H1 (cell line): Measurements from ENCODE around the gene PRKN. TPM values are rescaled to one million over a fixed set of nuclear protein-coding genes. Genes with fewer than 3 reads are reported as not detected.

Experiments used
- CTCF ChIA-PET: fragments of 300-600 bp; sonication (Branson Sonifier 250); formaldehyde crosslinking; loops from one replicate; lab custom pipeline; 2021; ENCODE audit not compliant: partially characterized antibody; lab: Charles Lee
- POLR2A ChIA-PET: fragments of 300-600 bp; sonication (Branson Sonifier 250); formaldehyde crosslinking; loops from one replicate; lab custom pipeline; 2021; ENCODE audit warnings: inconsistent platforms; ENCODE audit not compliant: partially characterized antibody; lab: Charles Lee
- DNase-seq, 2 experiments: peaks; one replicate each; pipeline versions ENCODE4 v3.0.0 to v3.0.0-alpha.2; 2010 to 2022; ENCODE audit warnings: low spot score in 2 of 2, low read depth in 1 of 2, mixed read lengths in 1 of 2
- FAIRE-seq: peaks from 2 replicates; lab custom pipeline; 2011; peaks lifted over from hg19 to GRCh38; lab: Jason Lieb, UNC
- H2AFZ ChIP-seq: 2 replicates; pipeline ENCODE4 v1.8.1; 2012; ENCODE audit warnings: low read length, inconsistent platforms
- H2AK5ac ChIP-seq: 2 replicates; pipeline ENCODE4 v1.6.1; 2013; ENCODE audit warnings: low read depth, low read length
- H2BK120ac ChIP-seq: replicated peaks from 2 replicates; pipeline ENCODE3; 2013; ENCODE audit warnings: low read depth, low read length, inconsistent platforms
- H2BK12ac ChIP-seq: 2 replicates; pipeline ENCODE4 v1.6.1; 2013; ENCODE audit warnings: low read depth, low read length
- H2BK15ac ChIP-seq: 2 replicates; pipeline ENCODE4 v1.6.1; 2013; ENCODE audit warnings: low read length
- H2BK20ac ChIP-seq: 2 replicates; pipeline ENCODE4 v1.6.1; 2013; ENCODE audit warnings: low read length
- H2BK5ac ChIP-seq: 2 replicates; pipeline ENCODE4 v1.6.1; 2013; ENCODE audit warnings: low read depth, low read length
- H3K14ac ChIP-seq: 2 replicates; pipeline ENCODE4 v1.6.1; 2013; ENCODE audit warnings: inconsistent platforms; ENCODE audit not compliant: insufficient read length
- H3K18ac ChIP-seq: 2 replicates; pipeline ENCODE4 v1.6.1; 2013; ENCODE audit warnings: low read length; ENCODE audit errors: extremely low read depth
- H3K23ac ChIP-seq: 2 replicates; pipeline ENCODE4 v1.6.1; 2013; ENCODE audit warnings: inconsistent platforms; ENCODE audit not compliant: insufficient read length
- H3K23me2 ChIP-seq: 2 replicates; pipeline ENCODE4 v1.6.1; 2013; ENCODE audit warnings: low read depth, low read length
- H3K27ac ChIP-seq: 2 replicates; pipeline ENCODE4 v1.6.1; 2011; ENCODE audit warnings: low read depth, low read length, inconsistent platforms
- H3K27me3 ChIP-seq, 4 experiments: replicated peaks in 1 of 4; 1 replicate in 1 of 4; 2 replicates in 3 of 4; pipeline versions ENCODE4 v1.6.1 to v1.8.1; 2011 to 2013; ENCODE audit warnings: low read length in 3 of 4, mild to moderate bottlenecking in 3 of 4, inconsistent platforms in 2 of 4, mixed read lengths in 2 of 4, moderate library complexity in 1 of 4; ENCODE audit not compliant: control insufficient read depth in 3 of 4, insufficient read depth in 3 of 4; ENCODE audit errors: extremely low read depth in 1 of 4
- H3K36me3 ChIP-seq, 4 experiments: 2 replicates each; pipeline versions ENCODE4 v1.6.1 to v1.8.1; 2011 to 2013; ENCODE audit warnings: mild to moderate bottlenecking in 4 of 4, low read length in 3 of 4, moderate library complexity in 2 of 4, control low read depth in 1 of 4, inconsistent platforms in 1 of 4; ENCODE audit not compliant: insufficient read depth in 4 of 4, control insufficient read depth in 2 of 4
- H3K4ac ChIP-seq: replicated peaks from 2 replicates; pipeline ENCODE3; 2013; ENCODE audit warnings: low read length, low read depth, mixed read lengths, inconsistent platforms; ENCODE audit not compliant: insufficient read length
- H3K4me1 ChIP-seq, 4 experiments: replicated peaks in 1 of 4; 1 replicate in 1 of 4; 2 replicates in 3 of 4; pipeline versions ENCODE4 v1.6.1 to v1.8.1; 2011 to 2013; ENCODE audit warnings: low read length in 3 of 4, inconsistent platforms in 2 of 4, mixed read lengths in 1 of 4; ENCODE audit not compliant: insufficient read depth in 4 of 4, control insufficient read depth in 3 of 4
- H3K4me2 ChIP-seq, 2 experiments: 2 replicates each; pipeline versions ENCODE4 v1.6.1 to v1.8.1; 2011 to 2013; ENCODE audit warnings: low read depth in 2 of 2, low read length in 2 of 2, control low read depth in 1 of 2, inconsistent platforms in 1 of 2, mild to moderate bottlenecking in 1 of 2; ENCODE audit not compliant: insufficient read depth in 1 of 2
- H3K4me3 ChIP-seq, 4 experiments: fragments of 200-600, 300-600 bp in 1 of 4; sonication (generic), shearing (Covaris generic), sonication (Bioruptor Twin) in 1 of 4; 2 replicates each; pipeline versions ENCODE4 v1.5.1 to v1.8.1; 2011 to 2016; ENCODE audit warnings: low read length in 4 of 4, low read depth in 3 of 4, control low read depth in 2 of 4, inconsistent platforms in 2 of 4, mild to moderate bottlenecking in 2 of 4, mixed read lengths in 1 of 4, moderate library complexity in 1 of 4; ENCODE audit not compliant: insufficient read depth in 2 of 4; ENCODE audit errors: extremely low read depth in 1 of 4
- H3K56ac ChIP-seq: replicated peaks from 2 replicates; pipeline ENCODE3; 2013; ENCODE audit warnings: low read depth, mild to moderate bottlenecking, mixed read lengths, low read length, inconsistent platforms; ENCODE audit not compliant: insufficient read length
- H3K79me1 ChIP-seq: 2 replicates; pipeline ENCODE4 v1.6.1; 2013; ENCODE audit warnings: low read depth, low read length, control low read depth
- H3K79me2 ChIP-seq, 2 experiments: 2 replicates each; pipeline versions ENCODE4 v1.6.1 to v1.8.1; 2012 to 2013; ENCODE audit warnings: low read length in 2 of 2, mild to moderate bottlenecking in 2 of 2, inconsistent platforms in 1 of 2; ENCODE audit not compliant: insufficient read depth in 2 of 2, control insufficient read depth in 1 of 2
- H3K9ac ChIP-seq, 4 experiments: replicated peaks in 1 of 4; 1 replicate in 1 of 4; 2 replicates in 3 of 4; pipeline versions ENCODE4 v1.6.1 to v1.8.1; 2011 to 2013; ENCODE audit warnings: low read depth in 3 of 4, low read length in 3 of 4, control low read depth in 2 of 4, mild to moderate bottlenecking in 2 of 4, moderate library complexity in 2 of 4, inconsistent platforms in 1 of 4; ENCODE audit errors: extremely low read depth in 1 of 4
- H3K9me3 ChIP-seq, 2 experiments: 2 replicates each; pipeline versions ENCODE4 v1.6.1 to v1.8.1; 2012 to 2013; ENCODE audit warnings: mild to moderate bottlenecking in 2 of 2, moderate library complexity in 2 of 2, control low read depth in 1 of 2, inconsistent platforms in 1 of 2, low read depth in 1 of 2, low read length in 1 of 2, mixed read lengths in 1 of 2; ENCODE audit not compliant: insufficient read depth in 2 of 2
- H4K20me1 ChIP-seq, 2 experiments: replicated peaks in 1 of 2; 2 replicates each; pipeline versions ENCODE3 to v1.8.1; 2011 to 2013; ENCODE audit warnings: inconsistent platforms in 2 of 2, low read length in 2 of 2, mild to moderate bottlenecking in 1 of 2; ENCODE audit not compliant: insufficient read depth in 2 of 2, control insufficient read depth in 1 of 2
- H4K5ac ChIP-seq: 2 replicates; pipeline ENCODE4 v1.6.1; 2013; ENCODE audit warnings: low read length, low read depth, mixed read lengths, inconsistent platforms; ENCODE audit not compliant: insufficient read length
- H4K8ac ChIP-seq: 2 replicates; pipeline ENCODE4 v1.8.0; 2013; ENCODE audit warnings: mild to moderate bottlenecking, moderate library complexity, low read length, inconsistent platforms; ENCODE audit not compliant: insufficient read depth; ENCODE audit errors: extremely low read depth
- H4K91ac ChIP-seq: replicated peaks from 2 replicates; pipeline ENCODE3; 2013; ENCODE audit warnings: low read length, mixed read lengths, inconsistent platforms; ENCODE audit not compliant: insufficient read length
- BACH1 ChIP-seq: IDR thresholded peaks from 2 replicates; pipeline ENCODE4 v1.6.1; 2012; ENCODE audit warnings: low read length, improper control_type of control experiment
- CEBPB ChIP-seq: IDR thresholded peaks from 2 replicates; pipeline ENCODE4 v1.6.1; 2012; ENCODE audit warnings: low read depth, low read length
- FOSL1 ChIP-seq: IDR thresholded peaks from 2 replicates; pipeline ENCODE4 v1.6.1; 2011; ENCODE audit warnings: mild to moderate bottlenecking, low read depth, low read length, moderate library complexity; ENCODE audit not compliant: insufficient read depth
- HDAC2 ChIP-seq, 2 experiments: fragments of 300-600 bp in 1 of 2; sonication (generic) in 1 of 2; IDR thresholded peaks; 2 replicates each; pipeline ENCODE4 v1.6.1; 2011 to 2012; ENCODE audit warnings: low read depth in 2 of 2, low read length in 2 of 2, mild to moderate bottlenecking in 2 of 2, moderate library complexity in 2 of 2, borderline replicate concordance in 1 of 2, inconsistent platforms in 1 of 2
- KDM1A ChIP-seq: fragments of 200-600, 300-600 bp; sonication (generic); IDR thresholded peaks from 2 replicates; pipeline ENCODE4 v1.7.1; 2016; ENCODE audit warnings: mild to moderate bottlenecking, low read length, borderline replicate concordance
- MAFK ChIP-seq: IDR thresholded peaks from 2 replicates; pipeline ENCODE4 v1.6.1; 2012; ENCODE audit warnings: low read depth, mild to moderate bottlenecking, improper control_type of control experiment, low read length
- POLR2AphosphoS5 ChIP-seq: IDR thresholded peaks from 2 replicates; pipeline ENCODE4 v1.6.1; 2011; ENCODE audit warnings: low read depth, low read length
- WGBS, 2 experiments: shearing (Covaris generic) in 1 of 2; methylation state at CpG; one replicate each; pipeline versions ENCODE4 v1.1.6 to v1.1.7; 2013 to 2015; ENCODE audit warnings: low lambda C conversion rate in 2 of 2, mixed read lengths in 2 of 2, inconsistent platforms in 1 of 2, low coverage in 1 of 2, missing lambda C conversion rate in 1 of 2; ENCODE audit not compliant: insufficient replicate concordance in 2 of 2, insufficient coverage in 1 of 2, insufficient read length in 1 of 2; ENCODE audit errors: extremely low coverage in 1 of 2, missing lambda C conversion rate in 1 of 2; 5-methylcytosine and 5-hydroxymethylcytosine counted together
- polyA plus RNA-seq, 7 experiments: library from polyadenylated mRNA; depleted of rRNA in 3 of 7; stranded (reverse) in 5 of 7; unstranded in 2 of 7; fragments of >200 nt in 5 of 7; fragments of 200-250 nt in 2 of 7; gene quantifications; 1 replicate in 5 of 7; 2 replicates in 1 of 7; 4 replicates in 1 of 7; pipeline versions ENCODE4 v1.2.1 to v1.2.3, GENCODE V29; 2011 to 2013; ENCODE audit warnings: missing spikeins in 2 of 7, mixed read lengths in 2 of 7
- total RNA-seq: library from RNA; stranded (reverse); fragmentation: NEBNext Ultra II Directional; extraction: Animal tissue kit (Norgen Biotek cat#: 25700); gene quantifications from 2 replicates; pipeline ENCODE4 v1.2.1, GENCODE V29; 2021
- TF ChIP-seq, protein P1 (sequence below): IDR thresholded peaks from 2 replicates; pipeline ENCODE4 v1.6.1; 2011; ENCODE audit warnings: low read depth, mild to moderate bottlenecking, low read length; ENCODE audit not compliant: insufficient read depth

Gene PRKN
- total and polyA plus RNA-seq, 2 of the 8 experiments (the other 6 are each of a cell fraction or from before 2014, with no cell fraction given), result 0.13 to 0.29 TPM

DNA sequence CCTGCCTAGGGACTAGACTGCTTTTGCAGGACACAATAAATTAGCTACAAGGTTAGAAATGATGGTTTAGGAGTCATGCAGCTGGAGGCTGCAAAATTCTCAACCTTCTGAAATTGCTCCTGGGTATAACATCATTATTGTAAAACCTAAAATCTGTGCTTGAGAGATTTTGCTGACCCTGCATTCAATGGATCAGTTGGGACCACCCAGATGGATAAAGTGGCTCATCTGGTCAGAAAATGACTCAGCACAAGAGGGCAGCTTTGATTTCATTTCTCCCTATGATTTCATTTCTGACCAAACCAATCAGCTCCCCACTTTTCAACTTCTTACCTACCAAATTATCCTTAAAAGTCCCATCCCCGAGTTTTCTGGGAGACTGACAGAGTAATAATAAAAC is 1086.4 kb downstream of the PRKN start:
- Histone ChIP-seq H2AK5ac (no peak overlapping the region), H3K79me1 (no peaks in the 10 kb centered on the region; the same call in 1 of the 2 replicates), H3K27ac (no peak overlapping the region), H2BK20ac (no peak overlapping the region), H2BK12ac (no peak overlapping the region), H3K27me3 (no peaks in the 10 kb centered on the region), H3K79me2 (no peaks in the 10 kb centered on the region), H3K9me3 (peaks cover 0 to 3% of the 10 kb centered on the region in 2 experiments; a peak in 1 of 4 replicates), H3K56ac (no peak overlapping the region), H2BK5ac (no peak overlapping the region), H3K4me2 (no peak overlapping the region), H3K4me1 (peaks cover 0 to 4% (median 2%) of the 10 kb centered on the region in 4 experiments; a peak in 1 of 7 replicates), H3K14ac (no peak overlapping the region), H2BK15ac (no peak overlapping the region), H3K18ac (no peak overlapping the region), H3K9ac (no peak overlapping the region), H4K20me1 (no peaks in the 10 kb centered on the region), H2AFZ (0 out of 2 replicates have a peak overlapping the region, but pooled peaks have one; percentile 59), H3K36me3 (no peaks in the 10 kb centered on the region), H2BK120ac (no peak overlapping the region), H4K5ac (no peak overlapping the region), H4K8ac (no peak overlapping the region), H3K23ac (no peak overlapping the region), H3K23me2 (no peaks in the 10 kb centered on the region), H3K4ac (no peak overlapping the region), H4K91ac (no peak overlapping the region), H3K4me3 (no peak overlapping the region)
- TF ChIP-seq CEBPB (no peak), FOSL1 (no peak), BACH1 (peak; percentile 73), KDM1A (no peak), POLR2AphosphoS5 (no peak), HDAC2 (IDR thresholded peaks at IDR 0.05; ENCODE audit: borderline replicate concordance in 1 of 2, low read depth in 2 of 2, low read length in 2 of 2) (no peak), MAFK (peak; percentile 41; the same call in 1 of the 2 replicates)
- TF ChIP-seq, protein P1, sequence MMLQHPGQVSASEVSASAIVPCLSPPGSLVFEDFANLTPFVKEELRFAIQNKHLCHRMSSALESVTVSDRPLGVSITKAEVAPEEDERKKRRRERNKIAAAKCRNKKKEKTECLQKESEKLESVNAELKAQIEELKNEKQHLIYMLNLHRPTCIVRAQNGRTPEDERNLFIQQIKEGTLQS, result no peak
- POLR2A ChIA-PET, result no interaction called here
- CTCF ChIA-PET, result interaction anchor here (0.9 to 1.3 kb wide), 2 partner anchors 143 to 223 kb away, joined by 3 read pairs; no protein-coding TSS in a partner anchor
- no peak for DNase-seq
- FAIRE-seq, result no peak
- WGBS, 2 experiments, result 76% methylated on average over 1 of the region's 1 CpG; no CpG with 5 or more reads in 1 of the 2 experiments
